Activated CD4-positive, alpha-beta memory T cell treated with anti-CD3 and anti-CD28 coated beads for 36 hours (primary cell): ENCODE results near the gene MAGEB3. TPM values are rescaled to one million over a fixed set of nuclear protein-coding genes. Genes with fewer than 3 reads are reported as not detected.

Experiments
- CTCF ChIA-PET: fragments of 350-600 bp; sonication (Branson Sonifier 250); formaldehyde crosslinking; loops from one replicate; lab custom pipeline; 2021; ENCODE audit warnings: antibody characterized with exemption, inconsistent platforms; lab: Charles Lee
- POLR2A ChIA-PET: fragments of 350-600 bp; sonication (Branson Sonifier 250); formaldehyde crosslinking; loops from one replicate; lab custom pipeline; 2021; ENCODE audit warnings: antibody characterized with exemption; lab: Charles Lee
- DNase-seq: peaks from one replicate; pipeline ENCODE4 v3.0.0-alpha.2; 2020
- H3K27ac Mint-ChIP-seq: one replicate; pipeline ENCODE4 v1.8.0; 2021; ENCODE audit warnings: mixed read lengths
- H3K27me3 Mint-ChIP-seq: one replicate; pipeline ENCODE4 v1.8.0; 2021; ENCODE audit warnings: mixed read lengths
- H3K36me3 Mint-ChIP-seq: one replicate; pipeline ENCODE4 v1.8.0; 2021; ENCODE audit warnings: mixed read lengths
- H3K4me1 Mint-ChIP-seq: one replicate; pipeline ENCODE4 v1.8.0; 2021; ENCODE audit warnings: low read depth, mixed read lengths
- H3K4me3 Mint-ChIP-seq: one replicate; pipeline ENCODE4 v1.8.0; 2021; ENCODE audit warnings: mild to moderate bottlenecking, mixed read lengths
- H3K9me3 Mint-ChIP-seq: one replicate; pipeline ENCODE4 v1.8.0; 2021; ENCODE audit warnings: mixed read lengths
- intact Hi-C: fragments of 100-400 bp; cut with micrococcal nuclease; formaldehyde crosslinking; loops from one replicate; pipeline ENCODE4 v1.15.1; 2023
- total RNA-seq, 2 experiments: library from RNA; stranded (reverse); gene quantifications; one replicate each; pipeline ENCODE4 v1.2.3, GENCODE V29; 2021

MAGEB3 gene
- total RNA-seq, 2 experiments from 2014 or later, result not detected

GRCh38 chrX:30241724-30242415, 11.4 kb downstream of the MAGEB3 start, which contains the start of gene MAGEB4:
MAGEB4 (plus strand) TSS chrX:30242000; CDS start chrX:30242136, 136 bp downstream.
- ChIA-PET POLR2A (no interaction called here), CTCF (no interaction called here)
- no peak within 1 kb of the TSS for H3K27ac Mint-ChIP-seq

DNA sequence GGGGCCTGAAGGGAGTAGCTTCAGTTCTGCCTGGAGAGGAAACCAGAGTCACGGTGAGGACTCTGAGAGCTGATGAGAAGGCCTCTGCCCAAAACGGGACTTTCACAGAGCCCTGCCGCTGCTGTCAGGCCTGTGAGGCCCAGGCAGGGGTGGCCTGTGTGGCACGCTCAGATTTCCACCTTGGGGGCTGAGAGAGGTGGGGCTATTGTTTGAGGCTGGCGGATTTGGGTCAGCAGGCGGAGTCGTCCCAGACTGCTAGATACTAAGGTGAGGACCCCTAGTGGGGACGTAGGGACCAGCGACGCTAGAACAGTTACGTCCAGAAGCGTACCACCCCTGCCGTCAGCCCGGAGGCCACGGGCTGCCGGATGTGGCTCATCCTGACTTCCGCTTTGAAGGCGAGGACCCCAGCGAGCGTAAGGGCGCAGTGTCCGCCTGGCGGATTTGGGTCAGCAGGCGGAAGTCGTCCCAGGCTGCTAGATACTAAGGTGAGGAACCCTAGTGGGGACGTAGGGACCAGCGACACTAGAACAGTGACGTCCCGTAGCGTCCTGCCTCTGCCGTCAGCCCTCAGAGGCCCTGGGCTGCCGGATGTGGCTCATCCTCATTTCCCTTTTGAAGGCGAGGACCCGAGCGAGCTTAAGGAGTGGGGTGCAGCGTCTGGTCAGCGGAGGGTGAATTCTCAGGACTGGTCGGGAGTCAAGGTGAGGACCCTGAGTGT, 16.5 kb downstream of the MAGEB3 start, which contains the start of gene MAGEB1:
Gene MAGEB1 (plus strand): TSS at position 378 of the 721 bp plus-strand sequence. CDS start 3,348 bp downstream, outside the sequence.
- Mint-ChIP-seq H3K27me3 (no peaks in the 10 kb centered on the region), H3K36me3 (no peaks in the 10 kb centered on the region)
- intact Hi-C loops, result no loop called here

More at GRCh38 chrX:30241724-30242415, 11.4 kb downstream of the MAGEB3 start, which contains the start of gene MAGEB4:
- no peaks in the 10 kb centered on the region for H3K9me3 Mint-ChIP-seq
- H3K4me3 Mint-ChIP-seq, result no peak within 1 kb of the TSS
- no peaks in the 10 kb centered on the region for H3K4me1 Mint-ChIP-seq
- DNase-seq, result no peak
- no peaks in the 10 kb centered on the region for H3K36me3 Mint-ChIP-seq
- H3K27me3 Mint-ChIP-seq, result no peaks in the 10 kb centered on the region
- intact Hi-C loops, result no loop called here

DNA sequence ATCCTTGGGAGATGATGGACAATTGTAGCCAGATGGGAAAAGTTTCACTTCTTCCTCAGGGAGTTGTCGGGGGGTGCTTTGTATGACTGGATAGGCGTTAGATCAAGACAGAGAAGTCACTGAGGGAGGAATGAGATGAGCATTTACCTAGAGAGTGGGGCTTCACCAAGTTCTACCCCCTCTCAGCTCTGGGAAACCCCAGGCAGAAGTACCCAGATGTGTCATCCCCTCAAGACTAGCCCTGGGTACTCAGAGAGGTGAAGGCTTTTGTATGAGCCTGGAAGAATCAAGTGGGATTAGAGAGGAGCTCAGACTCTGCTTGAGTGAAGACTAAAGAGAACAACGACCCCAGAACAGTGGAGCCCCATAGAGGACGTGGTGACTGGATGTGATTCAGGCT, 18.4 kb downstream of the MAGEB3 start:
- ChIA-PET CTCF (no interaction called here), POLR2A (no interaction called here)
- Mint-ChIP-seq H3K27me3 (no peaks in the 10 kb centered on the region), H3K36me3 (no peaks in the 10 kb centered on the region), H3K9me3 (no peaks in the 10 kb centered on the region), H3K4me3 (no peak overlapping the region), H3K27ac (no peak overlapping the region), H3K4me1 (no peaks in the 10 kb centered on the region)
- intact Hi-C loops, result no loop called here
- no peak for DNase-seq

More for the DNA sequence above, 16.5 kb downstream of the MAGEB3 start, which contains the start of gene MAGEB1:
- no peak for DNase-seq
- CTCF ChIA-PET, result no interaction called here
- Mint-ChIP-seq H3K9me3 (no peaks in the 10 kb centered on the region), H3K4me1 (no peaks in the 10 kb centered on the region), H3K27ac (no peak within 1 kb of the TSS), H3K4me3 (no peak within 1 kb of the TSS)
- POLR2A ChIA-PET, result no interaction called here

DNA sequence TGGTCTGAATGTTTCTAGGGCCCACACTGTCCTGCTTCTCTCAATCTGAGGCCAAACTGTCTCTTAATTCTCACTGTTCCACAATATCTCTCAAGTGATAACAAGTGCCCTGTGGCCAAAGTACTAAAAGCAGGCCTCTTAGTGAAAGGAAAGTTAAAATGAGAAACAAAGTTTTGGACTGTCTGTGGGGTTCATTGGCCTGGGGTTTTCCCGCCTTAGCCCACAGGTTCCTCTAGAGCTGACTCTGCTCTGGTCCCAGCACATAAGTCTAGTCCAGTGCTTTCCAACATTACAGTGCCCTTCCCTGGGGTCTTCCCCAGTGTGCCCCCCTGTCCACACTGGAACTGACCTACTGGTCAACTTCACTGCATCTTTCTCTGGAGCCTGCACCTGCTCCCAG, 22.8 kb downstream of the MAGEB3 start:
- Mint-ChIP-seq H3K9me3 (no peaks in the 10 kb centered on the region), H3K27me3 (no peaks in the 10 kb centered on the region), H3K4me3 (no peak overlapping the region), H3K36me3 (no peaks in the 10 kb centered on the region), H3K4me1 (no peaks in the 10 kb centered on the region), H3K27ac (no peak overlapping the region)
- DNase-seq, result no peak
- ChIA-PET CTCF (no interaction called here), POLR2A (no interaction called here)
- intact Hi-C loops, result no loop called here

GRCh38 chrX:30259927-30260326, 29.5 kb downstream of the MAGEB3 start:
- intact Hi-C loops, result no loop called here
- Mint-ChIP-seq H3K4me1 (no peaks in the 10 kb centered on the region), H3K9me3 (no peaks in the 10 kb centered on the region), H3K27me3 (no peaks in the 10 kb centered on the region), H3K27ac (no peak overlapping the region), H3K4me3 (no peak overlapping the region), H3K36me3 (no peaks in the 10 kb centered on the region)
- ChIA-PET POLR2A (no interaction called here), CTCF (no interaction called here)
- no peak for DNase-seq

- Mint-ChIP-seq H3K4me3 (no peak overlapping the region), H3K9me3 (no peaks in the 10 kb centered on the region), H3K27me3 (no peaks in the 10 kb centered on the region), H3K36me3 (no peaks in the 10 kb centered on the region), H3K27ac (no peak overlapping the region), H3K4me1 (no peaks in the 10 kb centered on the region)
- POLR2A ChIA-PET, result no interaction called here
- DNase-seq, result no peak
- intact Hi-C loops, result no loop called here
- CTCF ChIA-PET, result no interaction called here
Measured at GRCh38 chrX:30261012-30261411, 30.6 kb downstream of the MAGEB3 start.

DNA sequence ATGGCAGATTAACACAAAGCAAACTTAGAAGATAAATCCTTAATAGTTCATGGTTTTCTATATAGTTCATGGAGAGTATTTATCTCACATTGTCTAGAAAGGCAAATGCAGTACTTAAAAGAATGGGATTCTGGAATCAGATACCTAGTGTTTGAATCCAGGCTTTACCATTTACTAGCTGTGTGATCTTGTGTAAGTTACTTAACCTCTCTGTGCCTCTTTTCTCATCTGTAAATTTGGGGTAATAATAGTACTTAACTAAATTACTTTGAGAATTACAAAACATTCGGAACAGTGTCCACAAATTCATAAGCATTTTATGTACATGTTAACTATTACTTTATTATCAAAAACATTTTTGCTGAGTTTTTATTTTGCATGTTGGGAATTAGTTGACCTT, 32.3 kb downstream of the MAGEB3 start:
- Mint-ChIP-seq H3K4me3 (no peak overlapping the region), H3K27me3 (no peaks in the 10 kb centered on the region), H3K36me3 (no peaks in the 10 kb centered on the region), H3K4me1 (no peaks in the 10 kb centered on the region), H3K9me3 (no peaks in the 10 kb centered on the region), H3K27ac (no peak overlapping the region)
- POLR2A ChIA-PET, result no interaction called here
- DNase-seq, result no peak
- CTCF ChIA-PET, result no interaction called here
- intact Hi-C loops, result no loop called here

GRCh38 chrX:30270639-30271038, 40.2 kb downstream of the MAGEB3 start:
- POLR2A ChIA-PET, result no interaction called here
- no peaks in the 10 kb centered on the region for H3K36me3 Mint-ChIP-seq
- no peaks in the 10 kb centered on the region for H3K4me1 Mint-ChIP-seq
- no peaks in the 10 kb centered on the region for H3K27me3 Mint-ChIP-seq
- CTCF ChIA-PET, result no interaction called here
- no peak for DNase-seq
- H3K4me3 Mint-ChIP-seq, result no peak overlapping the region
- intact Hi-C loops, result loop anchor here (10.0 kb wide), 1 partner anchor 224 kb away; no protein-coding TSS in a partner anchor
- no peak overlapping the region for H3K27ac Mint-ChIP-seq
- no peaks in the 10 kb centered on the region for H3K9me3 Mint-ChIP-seq

- no peaks in the 10 kb centered on the region for H3K27me3 Mint-ChIP-seq
- intact Hi-C loops, result loop anchor here (10.0 kb wide), 1 partner anchor 219 kb away; no protein-coding TSS in a partner anchor
- no peak overlapping the region for H3K27ac Mint-ChIP-seq
- ChIA-PET CTCF (interaction anchor here (0.6 kb wide), 1 partner anchor 10 kb away, joined by 3 read pairs; no protein-coding TSS in a partner anchor), POLR2A (no interaction called here)
- DNase-seq, result no peak
- no peaks in the 10 kb centered on the region for H3K36me3 Mint-ChIP-seq
- H3K4me3 Mint-ChIP-seq, result no peak overlapping the region
- H3K4me1 Mint-ChIP-seq, result no peaks in the 10 kb centered on the region
- H3K9me3 Mint-ChIP-seq, result no peaks in the 10 kb centered on the region
Measured at GRCh38 chrX:30275498-30275897, 45.0 kb downstream of the MAGEB3 start.

DNA sequence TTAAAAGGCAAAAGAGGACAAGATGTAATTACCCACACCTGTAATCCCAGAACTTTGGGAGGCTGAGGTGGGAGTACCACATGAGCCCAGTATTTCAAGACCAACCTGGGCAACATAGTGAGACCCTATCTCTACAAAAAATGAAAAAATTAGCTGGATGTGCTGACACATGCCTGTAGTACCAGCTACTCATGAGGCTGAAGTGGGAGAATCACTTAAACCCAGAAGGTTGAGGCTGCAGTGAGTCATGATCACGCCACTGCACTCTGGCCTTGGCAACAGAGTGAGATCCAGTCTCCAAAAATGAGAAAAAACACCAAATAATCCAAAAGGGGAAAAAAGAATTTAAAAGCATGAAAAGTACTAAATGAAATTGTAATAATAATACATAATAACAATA, 47.9 kb downstream of the MAGEB3 start:
- Mint-ChIP-seq H3K27me3 (no peaks in the 10 kb centered on the region), H3K36me3 (no peaks in the 10 kb centered on the region), H3K4me1 (no peaks in the 10 kb centered on the region), H3K4me3 (no peak overlapping the region), H3K27ac (no peak overlapping the region), H3K9me3 (no peaks in the 10 kb centered on the region)
- intact Hi-C loops, result loop anchor here (10.0 kb wide), 1 partner anchor 216 kb away; no protein-coding TSS in a partner anchor
- ChIA-PET CTCF (no interaction called here), POLR2A (no interaction called here)
- no peak for DNase-seq

GRCh38 chrX:30280428-30280827, 50.0 kb downstream of the MAGEB3 start:
- ChIA-PET POLR2A (no interaction called here), CTCF (no interaction called here)
- H3K27me3 Mint-ChIP-seq, result no peaks in the 10 kb centered on the region

GRCh38 chrX:30282527-30282926, 52.1 kb downstream of the MAGEB3 start:
- no peaks in the 10 kb centered on the region for H3K9me3 Mint-ChIP-seq
- DNase-seq, result no peak
- H3K4me1 Mint-ChIP-seq, result no peaks in the 10 kb centered on the region
- H3K4me3 Mint-ChIP-seq, result no peak overlapping the region
- no peaks in the 10 kb centered on the region for H3K27me3 Mint-ChIP-seq
- POLR2A ChIA-PET, result no interaction called here
- CTCF ChIA-PET, result no interaction called here
- no peaks in the 10 kb centered on the region for H3K36me3 Mint-ChIP-seq
- intact Hi-C loops, result no loop called here
- no peak overlapping the region for H3K27ac Mint-ChIP-seq

More at GRCh38 chrX:30280428-30280827, 50.0 kb downstream of the MAGEB3 start:
- intact Hi-C loops, result no loop called here
- no peaks in the 10 kb centered on the region for H3K9me3 Mint-ChIP-seq
- no peaks in the 10 kb centered on the region for H3K4me1 Mint-ChIP-seq
- H3K36me3 Mint-ChIP-seq, result no peaks in the 10 kb centered on the region
- DNase-seq, result no peak
- H3K4me3 Mint-ChIP-seq, result no peak overlapping the region
- H3K27ac Mint-ChIP-seq, result no peak overlapping the region
